A549 (cell line): Measurements from ENCODE around the gene RARG. TPM values are rescaled to one million over a fixed set of nuclear protein-coding genes. Genes with fewer than 3 reads are reported as not detected.
A peak's percentile ranks its signal among the peaks of the same experiment; 100 is the strongest.

Experiments used
- ATAC-seq, 2 experiments: fragments of 200-7000 bp in 1 of 2; fragments of >200 bp in 1 of 2; cut with Nextera tagmentation in 1 of 2; cut with Tn5 transposase in 1 of 2; 3 replicates each; pipeline versions ENCODE4 v1.8.0 to v1.9.1; 2018 to 2020; ENCODE audit warnings: mild to moderate bottlenecking in 1 of 2, moderate library complexity in 1 of 2
- CTCF ChIA-PET: fragments of 300-600 bp; sonication (Branson Sonifier 250); formaldehyde crosslinking; extraction: SDS; loops from one replicate; lab custom pipeline; 2021; ENCODE audit warnings: antibody characterized with exemption, inconsistent platforms; lab: Yijun Ruan, JAX
- POLR2A ChIA-PET: fragments of 350-600 bp; formaldehyde crosslinking; extraction: SDS; loops from one replicate; lab custom pipeline; 2021; ENCODE audit warnings: antibody characterized with exemption, inconsistent platforms; lab: Yijun Ruan, JAX
- DNase-seq, 2 experiments: peaks; one replicate each; pipeline versions ENCODE4 v3.0.0 to v3.0.0-alpha.2; 2011 to 2016; ENCODE audit warnings: low read depth in 1 of 2, low spot score in 1 of 2
- FAIRE-seq: peaks from 2 replicates; lab custom pipeline; 2011; peaks lifted over from hg19 to GRCh38; lab: Jason Lieb, UNC
- H3K27ac ChIP-seq, 2 experiments: fragments of >200 bp; sonication (Bioruptor Twin); formaldehyde crosslinking; 3 replicates each; pipeline ENCODE4 v1.5.1; 2016 to 2017
- H3K4me1 ChIP-seq: fragments of >200 bp; sonication (Bioruptor Twin); formaldehyde crosslinking; 3 replicates; pipeline ENCODE4 v1.6.1; 2016
- H3K4me2 ChIP-seq: fragments of >200 bp; sonication (Bioruptor Twin); formaldehyde crosslinking; 3 replicates; pipeline ENCODE4 v1.6.1; 2016
- H3K4me3 ChIP-seq: fragments of >200 bp; sonication (Bioruptor Twin); formaldehyde crosslinking; 3 replicates; pipeline ENCODE4 v1.5.1; 2016
- H3K9me3 ChIP-seq: fragments of >200 bp; sonication (Bioruptor Twin); formaldehyde crosslinking; 3 replicates; pipeline ENCODE4 v1.6.1; 2016
- CBX2 ChIP-seq: fragments of 200-600 bp; sonication (generic); IDR thresholded peaks from 2 replicates; pipeline ENCODE4 v1.6.1; 2016; ENCODE audit warnings: low read depth, mild to moderate bottlenecking, borderline replicate concordance
- EP300 ChIP-seq, 2 experiments: fragments of >200 bp; sonication (Bioruptor Twin); formaldehyde crosslinking; IDR thresholded peaks; 2 replicates in 1 of 2; 3 replicates in 1 of 2; pipeline ENCODE4 v1.6.1; 2016 to 2017
- FOSB ChIP-seq: fragments of 250-450 bp; sonication (Bioruptor Pico); IDR thresholded peaks from 2 replicates; pipeline ENCODE4 v1.5.0; 2020; ENCODE audit warnings: mild to moderate bottlenecking, moderate library complexity
- FOSL2 ChIP-seq, 2 experiments: fragments of 450-650 bp in 1 of 2; fragments of >200 bp in 1 of 2; sonication (Bioruptor Twin) in 1 of 2; formaldehyde crosslinking; IDR thresholded peaks; 2 replicates each; pipeline versions ENCODE4 v1.5.0 to v1.6.1; 2016 to 2020; ENCODE audit warnings: mild to moderate bottlenecking in 1 of 2, moderate library complexity in 1 of 2
- FOXS1 ChIP-seq: fragments of 250-450 bp; sonication (Bioruptor Pico); IDR thresholded peaks from 2 replicates; pipeline ENCODE4 v1.5.0; 2020; ENCODE audit warnings: mild to moderate bottlenecking, moderate library complexity
- HEYL ChIP-seq: fragments of 250-450 bp; sonication (Bioruptor Pico); IDR thresholded peaks from 2 replicates; pipeline ENCODE4 v1.8.0; 2021; ENCODE audit warnings: mild to moderate bottlenecking, moderate library complexity
- HOXB13 ChIP-seq: fragments of 250-450 bp; sonication (Bioruptor Pico); IDR thresholded peaks from 2 replicates; pipeline ENCODE4 v1.5.0; 2020; ENCODE audit warnings: low read depth, mild to moderate bottlenecking, moderate library complexity
- HOXB5 ChIP-seq: fragments of 250-450 bp; sonication (Bioruptor Pico); IDR thresholded peaks from 2 replicates; pipeline ENCODE4 v1.5.0; 2020; ENCODE audit warnings: mild to moderate bottlenecking, moderate library complexity
- JUN ChIP-seq, 2 experiments: fragments of >200 bp; sonication (Bioruptor Twin); formaldehyde crosslinking; IDR thresholded peaks; 2 replicates in 1 of 2; 3 replicates in 1 of 2; pipeline ENCODE4 v1.6.1; 2016 to 2017
- KDM5A ChIP-seq: fragments of 200-600 bp; sonication (generic); IDR thresholded peaks from 2 replicates; pipeline ENCODE4 v1.6.1; 2016; ENCODE audit warnings: antibody characterized with exemption, mild to moderate bottlenecking
- MAX ChIP-seq: IDR thresholded peaks from 2 replicates; pipeline ENCODE4 v1.6.1; 2012
- NR3C1 ChIP-seq: fragments of >200 bp; sonication (Bioruptor Twin); formaldehyde crosslinking; IDR thresholded peaks from 3 replicates; pipeline ENCODE4 v1.6.1; 2017
- POLR2A ChIP-seq: IDR thresholded peaks from 2 replicates; pipeline ENCODE4 v1.6.1; 2012; ENCODE audit warnings: mild to moderate bottlenecking, low read length
- REST ChIP-seq: fragments of 200-600 bp; sonication (generic); IDR thresholded peaks from 2 replicates; pipeline ENCODE4 v1.6.1; 2016; ENCODE audit warnings: antibody characterized with exemption, mild to moderate bottlenecking, moderate library complexity
- RFX5 ChIP-seq: fragments of 450-650 bp; IDR thresholded peaks from 2 replicates; pipeline ENCODE4 v1.7.1; 2014; ENCODE audit warnings: antibody characterized with exemption, mild to moderate bottlenecking, moderate library complexity
- SMC3 ChIP-seq: fragments of >200 bp; sonication (Bioruptor Twin); formaldehyde crosslinking; IDR thresholded peaks from 3 replicates; pipeline ENCODE4 v1.6.1; 2018; ENCODE audit warnings: inconsistent platforms
- TP53 ChIP-seq: fragments of 250-450 bp; sonication (Bioruptor Pico); IDR thresholded peaks from 2 replicates; pipeline ENCODE4 v1.5.0; 2021; ENCODE audit warnings: mild to moderate bottlenecking, moderate library complexity
- ZC3H11A ChIP-seq: fragments of 450-650 bp; IDR thresholded peaks from 2 replicates; pipeline ENCODE4 v1.6.1; 2014; ENCODE audit warnings: antibody characterized with exemption, mild to moderate bottlenecking
- WGBS: methylation state at CpG from one replicate; pipeline ENCODE4 v1.1.6; 2017; ENCODE audit errors: missing lambda C conversion rate; 5-methylcytosine and 5-hydroxymethylcytosine counted together
- polyA plus RNA-seq, 4 experiments: library from polyadenylated mRNA; depleted of rRNA in 3 of 4; stranded (reverse); fragments of >200 nt; fragmentation: RNase III in 1 of 4; extraction: RNeasy Plus Mini Kit Qiagen cat#74134 plus additional on column Dnase treatment in 1 of 4; gene quantifications; 2 replicates in 3 of 4; 3 replicates in 1 of 4; pipeline ENCODE4 v1.2.3, GENCODE V29; 2011 to 2017
- TF ChIP-seq, protein P1 (sequence below): fragments of 450-650 bp; IDR thresholded peaks from 2 replicates; pipeline ENCODE4 v1.6.1; 2014; ENCODE audit warnings: antibody characterized with exemption
- TF ChIP-seq, protein P2 (sequence below): fragments of >200 bp; sonication (Bioruptor Twin); formaldehyde crosslinking; IDR thresholded peaks from 3 replicates; pipeline ENCODE4 v1.5.1; 2016

RARG gene
- polyA plus RNA-seq, 2 of the 4 experiments (the other 2 are of a cell fraction) = 15.6 to 17.2 TPM

DNA sequence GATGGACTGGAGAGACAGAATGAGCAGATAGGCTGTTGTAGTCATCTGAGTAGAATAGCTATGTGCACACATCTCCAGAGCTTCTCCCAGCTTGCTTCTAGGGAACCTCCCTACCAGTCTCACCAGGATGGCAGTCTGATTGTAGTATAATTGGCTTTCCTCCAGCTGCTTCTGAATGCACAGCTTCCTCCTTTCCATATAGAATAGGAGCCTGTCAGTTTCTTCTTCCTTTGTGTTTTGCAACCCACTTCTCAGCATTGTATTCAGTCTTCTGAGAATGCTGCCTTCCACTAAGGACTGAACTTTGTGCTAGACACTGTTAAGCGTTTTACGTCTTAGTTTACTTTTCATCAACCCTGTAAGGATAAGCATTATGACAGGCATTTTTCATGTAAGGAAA is 49.1 kb downstream of the RARG start:
- H3K4me2 ChIP-seq = peak overlapping the region; percentile 82
- ATAC-seq = no peak

GRCh38 chr12:53181935-53182334 is 50.1 kb downstream of the RARG start:
- no peak for FAIRE-seq
- Histone ChIP-seq H3K4me1 (peaks cover 32% of the 10 kb centered on the region), H3K4me2 (peak overlapping the region; percentile 82), H3K4me3 (peak overlapping the region; percentile 76)
- no peak for DNase-seq
- no peak for ATAC-seq
- no peak for TF ChIP-seq HOXB5 (CRISPR knock-in tag)
- TF ChIP-seq, protein P1, sequence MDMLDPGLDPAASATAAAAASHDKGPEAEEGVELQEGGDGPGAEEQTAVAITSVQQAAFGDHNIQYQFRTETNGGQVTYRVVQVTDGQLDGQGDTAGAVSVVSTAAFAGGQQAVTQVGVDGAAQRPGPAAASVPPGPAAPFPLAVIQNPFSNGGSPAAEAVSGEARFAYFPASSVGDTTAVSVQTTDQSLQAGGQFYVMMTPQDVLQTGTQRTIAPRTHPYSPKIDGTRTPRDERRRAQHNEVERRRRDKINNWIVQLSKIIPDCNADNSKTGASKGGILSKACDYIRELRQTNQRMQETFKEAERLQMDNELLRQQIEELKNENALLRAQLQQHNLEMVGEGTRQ = 0 out of 2 replicates have a peak, but pooled peaks have one; percentile 11
- TF ChIP-seq, all 56 proteins: peak for 1
- WGBS = 86% methylated on average over 2 of the region's 2 CpGs
- POLR2A ChIA-PET = interaction anchor here (1.8 to 2.2 kb wide), 2 partner anchors 9 to 103 kb away, joined by 7 to 33 read pairs; partner anchors contain the start of gene SPRYD3
- H3K27ac ChIP-seq = peak overlapping the region in 1 of 2 experiments; percentile 93; a peak in 4 of 6 replicates
- CTCF ChIA-PET = interaction anchor here (0.6 to 36.2 kb wide), 8 partner anchors 17 to 139 kb away, joined by 3 to 646 read pairs (median 7); partner anchors contain the start of genes AAAS and ITGB7
- no peaks in the 10 kb centered on the region for H3K9me3 ChIP-seq

More for the DNA sequence above, 49.1 kb downstream of the RARG start:
- FAIRE-seq = no peak
- TF ChIP-seq ZC3H11A (no peak), EP300 (IDR thresholded peaks at IDR 0.05) (no peak), RFX5 (no peak), HOXB5 (CRISPR knock-in tag) (no peak), NR3C1 (no peak), MAX (no peak)
- no peak for DNase-seq
- Histone ChIP-seq H3K4me3 (no peak overlapping the region), H3K27ac (no peak overlapping the region), H3K4me1 (peaks cover 29% of the 10 kb centered on the region), H3K9me3 (no peaks in the 10 kb centered on the region)
- ChIA-PET POLR2A (no interaction called here), CTCF (interaction anchor here (1.3 to 36.2 kb wide), 5 partner anchors 16 to 138 kb away, joined by 3 to 646 read pairs (median 20); partner anchors contain the start of genes AAAS and ITGB7)
- WGBS = 94% methylated on average over 2 of the region's 2 CpGs

- peaks cover 32% of the 10 kb centered on the region for H3K4me1 ChIP-seq
- no peak for FAIRE-seq
- 4% methylated on average over 41 of the region's 57 CpGs for WGBS
- peak; percentile 76 to 87 for ATAC-seq
- H3K4me3 ChIP-seq = peak overlapping the region; percentile 76
- no peak for TF ChIP-seq EP300 (IDR thresholded peaks at IDR 0.05)
- TF ChIP-seq SMC3 = no peak
- no peak for TF ChIP-seq HOXB13 (CRISPR knock-in tag)
- TF ChIP-seq, protein P2, sequence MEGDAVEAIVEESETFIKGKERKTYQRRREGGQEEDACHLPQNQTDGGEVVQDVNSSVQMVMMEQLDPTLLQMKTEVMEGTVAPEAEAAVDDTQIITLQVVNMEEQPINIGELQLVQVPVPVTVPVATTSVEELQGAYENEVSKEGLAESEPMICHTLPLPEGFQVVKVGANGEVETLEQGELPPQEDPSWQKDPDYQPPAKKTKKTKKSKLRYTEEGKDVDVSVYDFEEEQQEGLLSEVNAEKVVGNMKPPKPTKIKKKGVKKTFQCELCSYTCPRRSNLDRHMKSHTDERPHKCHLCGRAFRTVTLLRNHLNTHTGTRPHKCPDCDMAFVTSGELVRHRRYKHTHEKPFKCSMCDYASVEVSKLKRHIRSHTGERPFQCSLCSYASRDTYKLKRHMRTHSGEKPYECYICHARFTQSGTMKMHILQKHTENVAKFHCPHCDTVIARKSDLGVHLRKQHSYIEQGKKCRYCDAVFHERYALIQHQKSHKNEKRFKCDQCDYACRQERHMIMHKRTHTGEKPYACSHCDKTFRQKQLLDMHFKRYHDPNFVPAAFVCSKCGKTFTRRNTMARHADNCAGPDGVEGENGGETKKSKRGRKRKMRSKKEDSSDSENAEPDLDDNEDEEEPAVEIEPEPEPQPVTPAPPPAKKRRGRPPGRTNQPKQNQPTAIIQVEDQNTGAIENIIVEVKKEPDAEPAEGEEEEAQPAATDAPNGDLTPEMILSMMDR = no peak
- TF ChIP-seq REST = no peak
- 0 out of 2 replicates have a peak, but pooled peaks have one; percentile 44 for TF ChIP-seq TP53 (CRISPR knock-in tag)
- TF ChIP-seq HEYL (CRISPR knock-in tag) = no peak
- no peak for TF ChIP-seq FOSB (CRISPR knock-in tag)
- TF ChIP-seq POLR2A = peak; percentile 87
- TF ChIP-seq, protein P1 = no peak
- TF ChIP-seq CBX2 = no peak
- peak; percentile 38; the same call in 1 of the 2 replicates for TF ChIP-seq KDM5A
- TF ChIP-seq FOSL2 (IDR thresholded peaks at IDR 0.05) = no peak
- 0 out of 2 replicates have a peak, but pooled peaks have one; percentile 2 for TF ChIP-seq FOSL2 (CRISPR knock-in tag; IDR thresholded peaks at IDR 0.05)
- TF ChIP-seq JUN (IDR thresholded peaks at IDR 0.05) = peak in 1 of 2 experiments; percentile 46; a peak in 1 of 5 replicates
- no peak for TF ChIP-seq FOXS1
- TF ChIP-seq, all 56 proteins: peak for 5
- ChIA-PET CTCF (interaction anchor here (0.6 to 36.2 kb wide), 9 partner anchors 17 to 116 kb away, joined by 3 to 646 read pairs (median 6); partner anchors contain the start of gene ITGB7), POLR2A (interaction anchor here (0.6 to 2.3 kb wide), 18 partner anchors 10 to 198 kb away, joined by 3 to 33 read pairs (median 6); partner anchors contain the start of genes MYG1, PFDN5 and SPRYD3)
- DNase-seq = peak; percentile 88 to 91
- H3K4me2 ChIP-seq = peak overlapping the region; percentile 82
- peak overlapping the region; percentile 92 to 93 for H3K27ac ChIP-seq
- no peaks in the 10 kb centered on the region for H3K9me3 ChIP-seq
These were observed 50.9 kb downstream of the RARG start for GRCh38 chr12:53180931-53181645.
